GM12873 (cell line): ENCODE data around the gene MMP15.

Experiments
- TF ChIP-seq, protein P1 (sequence below): IDR thresholded peaks from 2 replicates; pipeline ENCODE4 v1.5.1; 2012; ENCODE audit warnings: low read depth, mild to moderate bottlenecking, moderate library complexity, low read length, control low read depth; ENCODE audit not compliant: insufficient read depth; ENCODE audit errors: missing control alignments

Gene MMP15

DNA sequence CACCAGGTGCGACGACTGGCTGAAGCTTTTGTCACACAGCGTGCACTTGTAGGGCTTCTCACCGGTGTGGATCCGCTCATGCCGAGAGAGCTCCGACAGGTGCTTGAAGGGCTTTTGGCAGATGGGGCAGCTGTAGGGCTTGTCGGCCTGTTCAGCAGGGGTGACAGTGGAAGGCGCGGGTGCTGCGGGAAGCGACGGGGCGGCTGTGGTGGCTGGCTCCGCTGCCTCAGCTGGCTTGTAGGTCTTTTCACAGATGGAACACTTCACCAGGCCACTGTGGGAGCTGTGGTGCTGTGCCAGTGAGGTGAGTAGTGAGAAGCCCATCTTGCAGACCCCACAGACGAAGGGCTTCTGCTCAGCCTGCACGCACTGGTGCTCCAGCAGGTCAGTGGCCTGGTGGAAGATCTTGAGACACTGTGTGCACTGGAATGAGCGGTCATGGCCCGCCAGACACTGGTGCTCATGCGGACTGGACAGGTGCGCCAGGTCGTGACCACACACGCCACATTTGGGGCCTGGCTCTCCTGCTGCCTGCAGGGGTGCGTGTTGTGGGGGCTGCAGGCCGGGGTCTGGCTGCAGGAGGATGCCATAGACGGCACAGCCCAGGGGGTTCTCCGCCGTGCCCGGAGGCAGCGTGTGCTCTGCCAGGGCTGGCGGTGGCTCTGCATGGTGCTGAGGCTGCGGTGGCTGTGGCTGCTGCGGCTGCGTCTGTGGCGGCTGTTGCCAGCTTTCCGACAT lies 27.9 kb upstream of the MMP15 start:
- TF ChIP-seq, protein P1, sequence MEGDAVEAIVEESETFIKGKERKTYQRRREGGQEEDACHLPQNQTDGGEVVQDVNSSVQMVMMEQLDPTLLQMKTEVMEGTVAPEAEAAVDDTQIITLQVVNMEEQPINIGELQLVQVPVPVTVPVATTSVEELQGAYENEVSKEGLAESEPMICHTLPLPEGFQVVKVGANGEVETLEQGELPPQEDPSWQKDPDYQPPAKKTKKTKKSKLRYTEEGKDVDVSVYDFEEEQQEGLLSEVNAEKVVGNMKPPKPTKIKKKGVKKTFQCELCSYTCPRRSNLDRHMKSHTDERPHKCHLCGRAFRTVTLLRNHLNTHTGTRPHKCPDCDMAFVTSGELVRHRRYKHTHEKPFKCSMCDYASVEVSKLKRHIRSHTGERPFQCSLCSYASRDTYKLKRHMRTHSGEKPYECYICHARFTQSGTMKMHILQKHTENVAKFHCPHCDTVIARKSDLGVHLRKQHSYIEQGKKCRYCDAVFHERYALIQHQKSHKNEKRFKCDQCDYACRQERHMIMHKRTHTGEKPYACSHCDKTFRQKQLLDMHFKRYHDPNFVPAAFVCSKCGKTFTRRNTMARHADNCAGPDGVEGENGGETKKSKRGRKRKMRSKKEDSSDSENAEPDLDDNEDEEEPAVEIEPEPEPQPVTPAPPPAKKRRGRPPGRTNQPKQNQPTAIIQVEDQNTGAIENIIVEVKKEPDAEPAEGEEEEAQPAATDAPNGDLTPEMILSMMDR, result no peak

DNA sequence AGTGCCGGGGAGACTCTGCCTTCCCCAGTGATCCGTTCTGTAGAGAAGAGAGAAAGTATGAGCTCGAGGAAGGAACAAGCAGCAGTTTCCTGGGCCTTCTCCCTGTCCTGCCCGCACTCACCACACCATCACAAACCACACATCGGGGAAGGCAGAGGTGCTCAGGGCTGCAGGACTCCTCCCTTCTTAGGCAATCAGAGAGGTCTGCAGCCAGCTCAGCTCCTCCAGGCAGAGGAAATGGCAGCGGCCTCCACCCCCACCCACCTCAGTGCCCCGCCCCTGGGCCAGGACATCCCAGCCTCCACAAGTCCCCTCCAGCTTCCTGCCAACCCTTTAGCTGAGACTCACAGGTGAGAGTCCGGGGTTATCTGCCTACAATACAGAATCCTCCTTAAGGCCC lies 27.1 kb upstream of the MMP15 start:
- TF ChIP-seq, protein P1, result no peak

DNA sequence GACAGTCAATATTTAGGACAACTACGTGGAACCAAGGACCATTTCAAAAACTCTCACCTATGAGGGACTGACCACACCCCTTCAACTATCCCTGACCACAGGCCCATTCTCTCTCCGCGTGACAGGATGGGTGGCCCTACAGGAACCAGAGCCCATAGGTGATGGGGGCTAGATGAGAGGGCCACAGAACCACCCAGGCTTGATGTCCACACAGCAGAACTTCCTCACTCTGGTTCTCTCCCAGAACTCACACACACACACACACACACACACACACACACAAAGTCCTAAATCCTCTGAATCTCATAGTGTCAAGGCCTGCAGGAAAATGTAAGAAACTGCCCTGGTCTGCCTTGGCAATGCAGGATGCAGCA lies 26.6 kb upstream of the MMP15 start:
- TF ChIP-seq, protein P1, result no peak

DNA sequence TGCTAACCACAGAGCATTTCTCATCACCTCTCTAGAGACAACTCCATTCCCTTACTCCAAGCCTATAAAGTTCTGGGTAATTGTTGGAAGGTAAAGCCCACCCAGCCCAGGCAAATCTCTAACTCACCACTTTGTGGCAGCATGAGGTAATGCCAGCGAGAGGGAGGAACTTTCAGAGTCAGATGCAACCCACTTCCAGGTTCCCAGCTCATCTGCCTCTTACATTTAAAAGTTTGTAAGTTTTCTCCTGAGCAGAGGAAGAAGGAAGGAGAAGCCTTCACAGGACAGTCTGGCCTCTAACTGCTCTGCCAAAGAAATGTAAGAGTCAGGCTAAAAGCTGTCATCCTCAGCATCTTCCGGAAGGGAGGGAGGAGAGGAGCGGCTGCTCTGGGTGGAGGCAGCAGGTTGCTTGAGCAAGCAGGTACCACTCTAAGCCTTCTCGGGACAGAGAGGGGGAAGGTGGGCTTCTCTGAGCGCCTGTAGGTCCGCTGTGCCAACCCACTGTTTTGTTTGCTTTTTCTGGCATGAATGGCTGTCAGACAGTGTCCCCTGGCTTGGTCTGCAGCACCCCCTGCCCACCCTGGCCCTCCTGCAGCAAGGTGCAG lies 26.1 kb upstream of the MMP15 start:
- TF ChIP-seq, protein P1, result no peak

DNA sequence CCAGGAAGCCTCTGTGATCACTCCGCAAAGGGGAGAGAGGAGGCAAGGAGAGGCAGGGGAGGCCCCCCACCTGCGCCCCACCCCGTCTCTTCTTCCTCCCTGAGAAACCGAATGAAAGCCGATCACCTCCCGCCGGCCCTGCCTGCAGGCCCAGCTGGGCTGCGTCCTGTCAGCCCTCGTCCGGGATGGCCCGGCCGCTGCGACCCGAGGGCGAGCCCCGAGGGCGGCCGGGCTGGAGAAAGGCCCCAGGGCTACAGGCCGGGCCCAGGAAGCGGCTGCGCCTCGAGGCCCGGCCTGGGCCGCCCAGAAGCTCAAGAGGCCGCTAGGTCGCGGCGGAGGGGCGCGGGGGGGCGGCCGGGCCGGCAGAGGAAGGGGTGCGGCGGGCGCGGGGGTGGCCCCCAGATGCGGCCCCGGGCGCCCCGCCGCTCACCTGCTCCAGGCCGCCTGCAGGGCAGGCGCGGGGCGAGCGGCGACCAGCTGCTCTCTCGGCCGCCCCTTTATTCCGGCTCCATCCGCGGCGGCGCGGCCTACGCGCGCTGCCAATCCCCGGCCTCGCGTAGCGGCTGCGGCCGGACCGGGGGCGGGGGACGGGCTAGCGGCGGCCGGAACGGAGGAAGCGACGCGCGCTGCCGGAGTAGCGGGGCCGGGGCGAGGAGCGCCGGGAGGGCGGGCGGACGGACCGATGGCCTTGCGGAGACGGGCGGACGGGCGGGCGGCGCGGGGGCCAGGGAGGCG lies 25.4 kb upstream of the MMP15 start, which contains the start of gene ZNF319:
ZNF319 (minus strand) TSS at position 702 of the 735 bp plus-strand sequence. CDS start 2,407 bp downstream, outside the sequence.
- TF ChIP-seq, protein P1, result no peak

DNA sequence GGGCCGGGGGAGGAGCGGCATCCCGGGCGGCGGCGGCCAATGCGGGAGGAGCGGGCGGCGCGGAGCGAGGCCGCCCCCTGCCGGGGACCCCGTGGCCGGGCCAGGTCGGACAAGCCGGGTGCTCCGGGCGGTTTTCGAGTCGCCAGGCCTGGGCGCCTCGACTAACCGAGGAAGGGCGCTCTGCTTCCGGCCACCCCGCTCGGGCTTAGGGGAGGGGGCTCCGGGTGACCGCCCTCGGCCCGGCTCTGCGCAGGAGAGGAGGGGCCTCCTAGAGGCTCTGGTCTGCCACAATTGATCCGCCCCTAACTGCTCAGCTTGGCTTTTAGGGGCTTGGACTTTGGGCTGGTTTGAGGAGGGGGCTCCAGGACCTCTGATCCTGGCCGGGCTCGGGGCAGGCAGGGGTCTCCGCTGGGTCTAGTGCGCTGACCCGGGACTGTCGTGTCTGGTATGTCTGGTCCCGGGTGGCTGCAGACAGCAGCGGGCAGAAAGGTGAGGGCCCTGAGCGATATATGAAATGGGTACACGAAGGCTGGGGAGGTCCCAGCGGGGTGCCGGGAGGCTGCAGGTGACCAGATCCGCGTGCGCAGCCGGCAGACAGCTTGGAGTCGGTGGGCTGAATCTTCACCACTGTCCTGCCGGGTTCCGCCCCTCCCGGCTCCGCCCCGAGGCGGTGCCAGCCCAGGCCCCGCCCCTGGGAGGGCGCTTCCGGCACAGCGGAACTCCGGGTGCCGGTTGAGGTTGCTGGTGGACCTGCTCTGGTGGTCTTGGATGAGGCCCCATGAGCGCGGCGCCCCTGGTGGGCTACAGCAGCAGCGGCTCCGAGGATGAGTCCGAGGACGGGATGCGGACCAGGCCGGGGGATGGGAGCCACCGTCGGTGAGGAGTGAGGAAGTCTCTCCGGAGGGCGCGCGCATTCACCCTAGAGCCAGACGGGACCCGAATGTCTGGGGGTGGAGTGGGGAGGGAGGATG lies 24.6 kb upstream of the MMP15 start, which contains the start of gene USB1:
USB1 (plus strand) TSS at position 702 of the 971 bp plus-strand sequence; CDS start at position 779, 77 bp downstream.
- TF ChIP-seq, protein P1, result peak; percentile 69
